Cardiac fibroblast (primary cell): Measurements from ENCODE around the gene NPAS2.

Experiments
- DNase-seq, 2 donors: peaks; one replicate each; pipeline versions ENCODE4 v3.0.0 to v3.0.0-alpha.2; 2010; ENCODE audit warnings: low read depth in 2 of 2
- H3K4me3 ChIP-seq, 2 donors: replicated peaks in 1 of 2; 1 replicate in 1 of 2; 2 replicates in 1 of 2; pipeline ENCODE4 v1.5.1; 2011; ENCODE audit warnings: low read depth in 2 of 2, low read length in 2 of 2, mild to moderate bottlenecking in 2 of 2, moderate library complexity in 1 of 2
- TF ChIP-seq, protein P1 (sequence below): IDR thresholded peaks from one replicate; pipeline ENCODE4 v1.5.1; 2011; ENCODE audit warnings: low read depth, mild to moderate bottlenecking, low read length, inconsistent platforms

The NPAS2 gene

DNA sequence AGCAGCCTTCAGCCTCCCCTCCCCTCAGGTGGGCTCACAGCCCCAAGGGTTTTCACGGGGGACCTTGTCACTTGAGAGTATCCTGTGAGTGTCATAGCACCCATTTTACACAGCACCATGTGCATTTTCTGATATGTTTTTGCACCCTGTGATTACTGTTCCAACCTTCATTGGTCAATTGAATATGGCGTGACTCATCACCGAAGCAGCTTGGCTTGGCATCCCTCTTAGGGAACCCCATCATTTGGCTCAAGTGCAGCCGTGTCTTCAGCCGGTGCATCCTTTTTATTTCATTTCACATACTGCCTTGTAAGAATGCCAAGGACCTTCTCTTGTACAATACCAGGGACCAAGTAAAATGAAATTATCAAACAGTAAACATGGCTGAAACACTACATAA lies 57.6 kb downstream of the NPAS2 start:
- DNase-seq = peak; percentile 77 to 82
- no peak overlapping the region for H3K4me3 ChIP-seq
- TF ChIP-seq, protein P1, sequence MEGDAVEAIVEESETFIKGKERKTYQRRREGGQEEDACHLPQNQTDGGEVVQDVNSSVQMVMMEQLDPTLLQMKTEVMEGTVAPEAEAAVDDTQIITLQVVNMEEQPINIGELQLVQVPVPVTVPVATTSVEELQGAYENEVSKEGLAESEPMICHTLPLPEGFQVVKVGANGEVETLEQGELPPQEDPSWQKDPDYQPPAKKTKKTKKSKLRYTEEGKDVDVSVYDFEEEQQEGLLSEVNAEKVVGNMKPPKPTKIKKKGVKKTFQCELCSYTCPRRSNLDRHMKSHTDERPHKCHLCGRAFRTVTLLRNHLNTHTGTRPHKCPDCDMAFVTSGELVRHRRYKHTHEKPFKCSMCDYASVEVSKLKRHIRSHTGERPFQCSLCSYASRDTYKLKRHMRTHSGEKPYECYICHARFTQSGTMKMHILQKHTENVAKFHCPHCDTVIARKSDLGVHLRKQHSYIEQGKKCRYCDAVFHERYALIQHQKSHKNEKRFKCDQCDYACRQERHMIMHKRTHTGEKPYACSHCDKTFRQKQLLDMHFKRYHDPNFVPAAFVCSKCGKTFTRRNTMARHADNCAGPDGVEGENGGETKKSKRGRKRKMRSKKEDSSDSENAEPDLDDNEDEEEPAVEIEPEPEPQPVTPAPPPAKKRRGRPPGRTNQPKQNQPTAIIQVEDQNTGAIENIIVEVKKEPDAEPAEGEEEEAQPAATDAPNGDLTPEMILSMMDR = no peak

DNA sequence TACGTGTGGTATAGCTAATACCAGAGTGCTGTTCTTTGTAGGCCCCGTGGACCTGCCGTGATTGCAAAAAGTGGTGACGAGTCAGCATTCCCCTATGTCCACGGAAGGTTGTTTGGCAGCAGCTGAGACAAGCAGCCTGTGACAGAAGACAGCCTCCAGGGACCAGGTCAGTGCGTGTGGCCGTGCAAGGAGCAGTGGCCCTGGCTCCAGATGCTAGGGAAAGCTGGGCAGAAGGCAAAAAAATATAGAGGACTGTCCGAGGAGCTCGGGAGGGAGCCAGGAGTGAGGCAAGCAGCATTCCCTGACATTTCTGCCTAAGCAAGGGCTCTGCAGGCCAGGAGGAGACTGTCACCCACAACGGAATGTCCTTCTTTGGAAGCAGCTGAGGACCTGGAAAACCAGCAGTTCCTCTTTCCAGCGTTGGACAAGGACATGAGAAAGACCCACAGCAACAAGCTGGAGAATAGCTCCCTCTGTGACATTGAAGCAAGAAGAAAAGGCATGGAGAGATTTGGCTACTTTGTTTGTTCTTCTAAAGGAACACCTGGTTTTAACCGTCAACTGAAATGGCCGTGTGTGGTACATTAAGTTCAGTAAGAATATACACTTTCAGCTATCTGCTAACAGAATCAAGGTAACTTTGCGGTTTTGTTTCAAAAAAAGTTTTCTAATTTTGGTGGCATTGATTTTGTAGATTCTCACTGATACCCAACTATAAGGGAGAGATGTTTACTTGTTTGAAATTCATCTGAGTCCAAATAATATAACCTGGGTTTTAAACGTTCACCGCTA lies 58.3 kb downstream of the NPAS2 start:
- H3K4me3 ChIP-seq = no peak overlapping the region
- DNase-seq = peak in 1 of 2 donors; percentile 22
- TF ChIP-seq, protein P1 = no peak

DNA sequence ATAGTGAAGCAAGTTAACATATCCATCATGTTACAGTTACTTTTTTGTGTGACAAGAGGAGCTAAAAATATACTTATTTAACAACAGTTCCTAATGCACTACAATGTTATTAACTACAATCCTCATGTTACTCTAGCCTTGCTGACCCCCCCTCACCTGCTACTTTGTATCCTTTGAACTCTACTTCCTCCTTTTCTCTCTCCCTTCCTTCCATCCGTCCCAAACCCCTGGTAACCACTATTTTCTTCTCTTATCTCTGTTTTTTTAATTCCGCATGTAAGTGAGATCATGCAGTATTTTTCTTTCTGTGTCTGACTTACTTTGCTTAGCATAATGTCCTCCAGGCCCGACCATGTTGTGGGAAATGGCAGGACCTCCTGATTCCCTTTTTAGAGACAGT lies 59.4 kb downstream of the NPAS2 start:
- no peak overlapping the region for H3K4me3 ChIP-seq
- TF ChIP-seq, protein P1 = no peak
- no peak for DNase-seq

DNA sequence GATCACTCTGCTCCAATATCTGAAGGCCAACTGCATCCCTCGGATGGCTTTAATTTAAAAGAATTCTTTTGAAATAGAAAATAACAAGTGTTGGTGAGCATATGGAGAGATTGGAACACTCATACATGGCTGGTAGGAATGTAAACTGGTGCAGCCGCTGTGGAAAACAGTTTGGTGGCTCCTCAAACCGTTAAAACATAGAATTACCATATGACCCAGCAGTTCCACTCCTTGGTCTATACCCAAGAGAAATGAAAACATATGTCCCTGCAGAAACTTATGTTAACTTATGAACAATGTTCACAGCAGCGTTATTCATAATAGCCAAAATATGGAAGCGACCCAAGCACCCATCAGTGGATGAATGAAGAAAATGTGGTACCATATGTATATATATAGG lies 60.1 kb downstream of the NPAS2 start:
- no peak overlapping the region for H3K4me3 ChIP-seq
- DNase-seq = no peak
- TF ChIP-seq, protein P1 = no peak

DNA sequence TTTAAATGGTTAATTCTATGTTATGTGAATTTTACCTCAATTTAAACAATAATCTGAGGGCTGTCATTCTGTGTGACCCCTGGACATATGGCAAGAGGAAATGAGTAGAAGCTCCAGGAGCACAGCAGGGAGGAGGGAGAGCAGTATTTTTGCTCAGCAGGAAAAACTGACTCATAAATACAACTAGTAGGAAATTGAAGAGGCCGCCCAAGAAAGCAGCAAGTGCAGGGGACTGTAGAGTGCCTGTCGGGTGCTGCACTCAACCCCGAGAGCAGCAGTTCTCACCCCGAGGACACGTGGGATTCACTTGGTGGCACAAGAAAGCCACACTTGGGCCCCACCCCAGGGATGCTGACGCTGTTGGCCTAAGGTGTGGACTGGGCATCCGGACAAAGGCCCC lies 60.8 kb downstream of the NPAS2 start:
- TF ChIP-seq, protein P1 = no peak
- peak; percentile 32 to 61 for DNase-seq
- H3K4me3 ChIP-seq = no peak overlapping the region

DNA sequence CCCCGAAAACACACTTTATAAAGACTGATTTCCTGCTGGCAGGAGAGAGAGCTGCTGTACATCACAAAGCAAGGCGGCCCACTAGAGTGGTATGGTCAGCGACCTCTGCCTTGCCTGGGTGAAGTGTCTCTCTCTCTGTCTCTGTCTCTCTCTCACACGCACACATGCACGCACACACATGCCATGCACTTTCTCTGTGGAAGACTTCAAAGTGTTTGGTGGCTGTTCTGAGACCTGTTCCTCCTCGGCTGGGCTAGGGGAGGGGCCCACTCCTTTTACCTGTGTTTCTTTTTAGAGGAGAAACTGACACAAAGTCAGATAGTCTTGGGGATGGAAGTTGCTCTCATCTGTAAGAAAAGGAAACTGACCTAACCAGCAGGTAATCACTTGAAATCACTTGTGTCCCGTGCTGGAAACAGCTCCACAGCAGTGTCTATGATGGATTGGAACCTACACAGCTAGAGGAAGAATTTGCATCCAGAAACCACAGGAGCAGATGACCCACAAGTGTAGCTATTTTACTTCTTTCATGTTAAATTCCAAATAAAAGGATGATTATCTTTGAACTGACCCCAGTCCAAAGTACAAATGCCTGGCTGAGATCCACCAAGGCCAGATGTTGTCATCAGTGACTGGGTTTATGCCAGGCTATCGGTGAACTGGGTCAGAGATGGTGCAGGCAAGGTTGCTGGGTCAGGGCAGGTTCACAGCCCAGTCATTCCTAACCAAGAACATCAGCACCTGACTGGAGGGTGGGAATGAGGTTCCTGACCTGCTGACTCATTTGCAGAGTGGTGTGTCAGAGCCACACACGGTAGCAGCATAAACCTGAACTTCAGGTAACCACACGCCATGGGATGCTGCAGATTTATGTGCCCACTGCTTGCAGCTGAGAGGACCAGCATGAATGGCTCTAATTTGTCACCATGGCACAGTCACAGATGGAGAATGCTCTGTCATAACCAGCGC lies 63.0 kb downstream of the NPAS2 start:
- TF ChIP-seq, protein P1 = no peak
- no peak overlapping the region for H3K4me3 ChIP-seq
- DNase-seq = peak in 1 of 2 donors; percentile 27
